ENCODE results near the gene HAPLN2. TPM values are rescaled to one million over a fixed set of nuclear protein-coding genes. Genes with fewer than 3 reads are reported as not detected.

HAPLN2 gene
- total RNA-seq, 6 experiments from 2014 or later: not detected

GRCh38 chr1:156673387-156674121 lies 54.3 kb downstream of the HAPLN2 start:
- Histone ChIP-seq H3K4me1 (no peaks in the 10 kb centered on the region), H3K36me3 (no peaks in the 10 kb centered on the region), H3K9me3 (no peaks in the 10 kb centered on the region), H3K4me3 (no peak overlapping the region), H3K27me3 (peaks cover 0 to 7% of the 10 kb centered on the region in 2 donors), H3K27ac (no peak overlapping the region)
- TF ChIP-seq CTCF (IDR thresholded peaks at IDR 0.05): no peak
- TF ChIP-seq POLR2A (IDR thresholded peaks at IDR 0.05): no peak
- no peak for DNase-seq
- peak in 2 of 4 donors; percentile 17 to 65 for ATAC-seq
- intact Hi-C loops (cut with DNase I): loop anchor here in 1 of 2 donors (10.0 kb wide), 1 partner anchor 49 kb away; no protein-coding TSS in a partner anchor
- WGBS (ENCODE audit: insufficient coverage, low coverage, low lambda C conversion rate, missing lambda C conversion rate): 38% methylated on average over 4 of the region's 8 CpGs

Other genes starting within 250 kb of the HAPLN2 start
- gene MEF2D, start 118.6 kb upstream of the HAPLN2 start, total RNA-seq: 10 to 100 TPM; 13.3 to 17.1 (median 15.0) TPM
- gene IQGAP3, start 46.9 kb upstream of the HAPLN2 start, total RNA-seq: 1 to 10 TPM in 3 of 6 experiments, under 1 TPM in 3; 0.07 to 2.6 (median 0.95) TPM
- under 1 TPM in 1 of 6 experiments, not detected in 5; 0.31 TPM for gene TTC24, start 39.7 kb upstream of the HAPLN2 start, total RNA-seq
- 10 to 100 TPM; 37.7 to 72.3 (median 49.4) TPM for gene NAXE, start 27.6 kb upstream of the HAPLN2 start, total RNA-seq
- 10 to 100 TPM in 4 of 6 experiments, 1 to 10 TPM in 2; 7.0 to 25.3 (median 12.4) TPM for gene GPATCH4, start 17.9 kb upstream of the HAPLN2 start, total RNA-seq
- not detected for gene BCAN, start 22.7 kb downstream of the HAPLN2 start, total RNA-seq
- 1 to 10 TPM; 1.1 to 7.5 (median 2.6) TPM for gene NES, start 58.0 kb downstream of the HAPLN2 start, total RNA-seq
- gene CRABP2, start 86.2 kb downstream of the HAPLN2 start, total RNA-seq: under 1 TPM in 1 of 6 experiments, not detected in 5; 0.24 TPM
- gene METTL25B, start 109.1 kb downstream of the HAPLN2 start, total RNA-seq: 10 to 100 TPM; 11.6 to 25.7 (median 20.6) TPM
- 10 to 100 TPM; 10.3 to 14.1 (median 12.2) TPM for gene ISG20L2, start 109.4 kb downstream of the HAPLN2 start, total RNA-seq
- gene MRPL24, start 121.7 kb downstream of the HAPLN2 start, total RNA-seq: 10 to 100 TPM; 47.2 to 83.2 (median 61.4) TPM
- 100 to 1,000 TPM; 131 to 192 (median 157) TPM for gene HDGF, start 132.3 kb downstream of the HAPLN2 start, total RNA-seq
- gene PRCC, start 148.1 kb downstream of the HAPLN2 start, total RNA-seq: 10 to 100 TPM; 17.4 to 23.4 (median 19.7) TPM
- 1 to 10 TPM in 1 of 6 experiments, under 1 TPM in 5; 0.32 to 1.3 (median 0.67) TPM for gene SH2D2A, start 197.4 kb downstream of the HAPLN2 start, total RNA-seq
- gene INSRR, start 239.7 kb downstream of the HAPLN2 start, total RNA-seq: not detected
- gene NTRK1, start 241.4 kb downstream of the HAPLN2 start, total RNA-seq: not detected